Measurements from ENCODE around the gene PTPRT.

Gene PTPRT

GRCh38 chr20:42532831-42533230 lies 656.9 kb downstream of the PTPRT start:
- ChIA-PET CTCF (interaction anchor here (0.6 to 1.2 kb wide), 3 partner anchors 14 to 795 kb away, joined by 3 to 4 read pairs (median 4); no protein-coding TSS in a partner anchor), POLR2A (no interaction called here)

GRCh38 chr20:42531508-42531961 lies 658.2 kb downstream of the PTPRT start:
- Histone ChIP-seq H3K9me3 (ENCODE audit: control insufficient read depth, insufficient read depth, low read depth, low read length) (no peaks in the 10 kb centered on the region), H3K4me1 (ENCODE audit: control insufficient read depth, insufficient read depth, low read length) (no peaks in the 10 kb centered on the region), H3K36me3 (ENCODE audit: control insufficient read depth in 2 of 2, insufficient read depth in 1 of 2, low read length in 2 of 2) (no peaks in the 10 kb centered on the region), H3K27ac (ENCODE audit: extremely low read depth, low read depth, low read length) (no peak overlapping the region), H3K4me3 (ENCODE audit: low read depth, low read length) (no peak overlapping the region)
- CTCF ChIA-PET = interaction anchor here (0.5 to 1.6 kb wide), 7 partner anchors 13 to 1345 kb away, joined by 3 to 5 read pairs (median 4); no protein-coding TSS in a partner anchor
- POLR2A ChIA-PET = no interaction called here
- TF ChIP-seq KLF16 (tag by site-specific recombination; IDR thresholded peaks at IDR 0.05) (no peak), ZNF140 (tag by site-specific recombination; IDR thresholded peaks at IDR 0.05) (no peak), ZNF704 (tag by site-specific recombination; IDR thresholded peaks at IDR 0.05) (no peak), ZNF585B (tag by site-specific recombination; IDR thresholded peaks at IDR 0.05) (no peak), ZBTB7A (tag by site-specific recombination; IDR thresholded peaks at IDR 0.05; ENCODE audit: low read depth) (no peak), ZSCAN4 (tag by site-specific recombination; IDR thresholded peaks at IDR 0.05) (no peak), HOXC10 (CRISPR knock-in tag; IDR thresholded peaks at IDR 0.05) (no peak), ZBTB21 (tag by site-specific recombination; IDR thresholded peaks at IDR 0.05) (no peak), REPIN1 (tag by site-specific recombination; IDR thresholded peaks at IDR 0.05; ENCODE audit: low read depth) (no peak), ZNF18 (tag by site-specific recombination; IDR thresholded peaks at IDR 0.05) (no peak), ZNF701 (tag by site-specific recombination; IDR thresholded peaks at IDR 0.05) (no peak), ZNF623 (tag by site-specific recombination; IDR thresholded peaks at IDR 0.05) (no peak), HOXA7 (CRISPR knock-in tag; IDR thresholded peaks at IDR 0.05; ENCODE audit: borderline replicate concordance) (no peak), SALL2 (tag by site-specific recombination; IDR thresholded peaks at IDR 0.05; ENCODE audit: borderline replicate concordance) (no peak), ZNF416 (tag by site-specific recombination; IDR thresholded peaks at IDR 0.05) (no peak), ZNF510 (tag by site-specific recombination; IDR thresholded peaks at IDR 0.05; ENCODE audit: insufficient replicate concordance) (no peak)

More at GRCh38 chr20:42532831-42533230, 656.9 kb downstream of the PTPRT start:
- Histone ChIP-seq H3K4me3 (ENCODE audit: low read depth, low read length) (no peak overlapping the region), H3K4me1 (ENCODE audit: control insufficient read depth, insufficient read depth, low read length) (no peaks in the 10 kb centered on the region), H3K9me3 (ENCODE audit: control insufficient read depth, insufficient read depth, low read depth, low read length) (no peaks in the 10 kb centered on the region), H3K27ac (ENCODE audit: extremely low read depth, low read depth, low read length) (no peak overlapping the region), H3K36me3 (ENCODE audit: control insufficient read depth in 2 of 2, insufficient read depth in 1 of 2, low read length in 2 of 2) (no peaks in the 10 kb centered on the region)
- TF ChIP-seq ZSCAN4 (tag by site-specific recombination; IDR thresholded peaks at IDR 0.05) (no peak), ZNF426 (tag by site-specific recombination; IDR thresholded peaks at IDR 0.05) (no peak), ZNF76 (tag by site-specific recombination; IDR thresholded peaks at IDR 0.05; ENCODE audit: borderline replicate concordance, low read depth) (no peak), ZNF585B (tag by site-specific recombination; IDR thresholded peaks at IDR 0.05) (no peak), TCF7L2 (IDR thresholded peaks at IDR 0.05; ENCODE audit: borderline replicate concordance, low read depth, low read length) (no peak), ZBTB7A (tag by site-specific recombination; IDR thresholded peaks at IDR 0.05; ENCODE audit: low read depth) (no peak)
